Measurements from ENCODE around the gene NPAS3.
A peak's percentile ranks its signal among the peaks of the same experiment; 100 is the strongest.

NPAS3 gene

DNA sequence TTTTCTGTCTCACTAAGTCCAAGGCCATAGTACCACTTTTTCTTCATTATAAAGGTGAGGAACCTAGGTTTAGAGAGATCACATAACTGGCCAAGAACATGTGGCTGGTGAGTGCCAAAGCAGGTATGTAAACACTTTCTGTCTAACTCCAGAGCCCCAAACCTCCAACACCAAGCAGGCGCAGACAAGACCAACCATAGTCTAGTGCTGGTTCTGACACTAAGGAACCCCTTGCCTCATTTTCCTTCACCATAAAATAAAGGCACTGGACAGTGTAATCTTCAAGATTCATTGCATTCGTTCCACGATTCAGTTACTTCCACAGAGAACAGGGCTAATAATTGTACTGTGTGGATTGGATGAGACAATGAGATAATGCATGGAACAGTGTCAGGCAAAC is 71.0 kb downstream of the NPAS3 start:
- no peak for DNase-seq

DNA sequence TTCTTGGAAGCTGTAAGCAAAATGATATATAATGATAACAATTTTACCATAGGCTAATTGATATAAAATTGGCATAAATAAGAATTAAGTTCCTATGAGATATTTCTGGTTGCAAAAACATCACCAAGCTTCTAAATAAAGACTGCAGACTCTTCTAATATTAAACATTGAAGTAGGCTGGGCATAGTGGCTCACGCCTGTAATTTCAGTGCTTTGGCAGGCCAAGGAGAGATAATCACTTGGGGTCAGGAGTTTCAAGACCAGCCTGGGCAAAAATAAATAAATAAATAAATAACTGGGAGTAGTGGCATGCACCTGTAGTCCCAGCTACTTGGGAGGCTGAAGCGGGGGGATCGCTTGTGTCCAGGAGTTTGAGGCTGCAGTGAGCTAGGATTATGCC is 71.8 kb downstream of the NPAS3 start:
- no peak for DNase-seq

DNA sequence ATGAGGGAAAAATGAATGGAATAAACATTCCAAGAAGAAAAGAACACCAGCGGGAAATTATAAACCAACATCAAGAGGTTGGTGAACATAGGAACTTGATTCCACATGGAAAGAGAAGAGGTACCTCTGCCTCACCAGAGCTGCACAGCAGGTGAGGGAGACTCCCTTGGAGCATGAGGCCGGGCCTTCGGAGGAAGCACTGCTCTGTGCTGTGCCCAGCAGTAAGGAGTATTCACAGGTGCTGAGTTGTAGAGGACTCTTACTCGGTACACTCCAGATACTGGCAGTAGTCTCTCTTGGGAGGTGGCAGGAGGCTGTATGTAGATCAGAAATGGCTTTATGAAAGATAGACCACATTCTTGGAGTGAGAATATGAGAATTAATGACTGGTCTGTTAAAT is 76.0 kb downstream of the NPAS3 start:
- DNase-seq: no peak

DNA sequence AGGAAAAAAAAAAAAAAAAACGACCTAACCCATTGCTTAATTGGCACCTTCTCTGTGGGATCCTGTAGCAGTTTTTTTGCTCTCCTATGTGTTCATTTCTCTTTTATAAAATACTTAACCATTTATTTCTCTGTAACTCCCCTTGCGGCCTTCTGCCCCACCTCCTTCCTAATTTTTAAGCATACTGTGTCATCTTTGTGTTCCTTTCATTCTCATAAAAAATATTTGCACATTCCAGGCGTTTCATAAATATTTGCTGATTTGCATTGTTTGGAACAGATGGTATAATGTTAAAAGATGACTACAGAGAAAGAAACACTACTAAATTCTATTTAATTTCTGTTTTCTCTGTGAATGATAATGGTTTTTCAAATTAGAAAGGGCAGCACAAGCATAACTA is 77.9 kb downstream of the NPAS3 start:
- DNase-seq: no peak

DNA sequence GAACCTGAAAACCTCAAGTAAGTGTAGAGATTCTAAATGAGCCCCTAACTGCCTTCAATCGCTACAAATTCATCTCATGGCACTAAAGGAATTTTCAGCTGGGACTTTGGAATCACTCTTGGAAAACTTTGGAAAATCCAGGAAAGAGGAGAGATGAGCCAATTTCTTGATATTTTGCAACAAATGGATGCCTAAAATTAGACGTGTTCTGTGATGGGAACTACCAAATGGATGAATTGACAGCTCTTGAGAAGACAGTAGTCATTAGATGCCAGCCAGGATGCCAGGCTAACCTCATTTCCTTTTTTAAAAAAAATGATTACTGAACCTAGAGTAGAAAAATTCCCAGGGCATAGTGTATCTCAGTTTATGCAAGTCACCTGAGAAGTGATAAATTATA is 78.3 kb downstream of the NPAS3 start:
- DNase-seq: no peak

DNA sequence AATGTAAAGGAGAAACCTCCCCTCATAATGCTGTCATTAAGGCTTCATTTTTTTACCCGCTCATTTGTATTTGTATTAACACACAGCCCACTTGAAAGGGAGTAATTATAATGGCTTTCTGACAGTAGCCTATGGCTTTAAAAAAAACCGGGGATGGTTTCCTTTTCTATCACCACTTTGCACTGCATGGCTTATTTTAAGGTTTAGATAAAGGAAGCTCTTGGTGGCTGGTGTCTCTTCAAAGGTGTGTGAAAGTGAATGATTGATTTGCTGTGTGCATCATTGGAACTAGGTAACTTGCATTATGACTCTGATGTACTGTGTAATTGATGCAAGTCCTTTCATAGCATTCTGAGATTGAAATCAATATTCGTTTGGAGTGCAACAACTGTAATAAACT is 80.7 kb downstream of the NPAS3 start:
- DNase-seq: no peak

DNA sequence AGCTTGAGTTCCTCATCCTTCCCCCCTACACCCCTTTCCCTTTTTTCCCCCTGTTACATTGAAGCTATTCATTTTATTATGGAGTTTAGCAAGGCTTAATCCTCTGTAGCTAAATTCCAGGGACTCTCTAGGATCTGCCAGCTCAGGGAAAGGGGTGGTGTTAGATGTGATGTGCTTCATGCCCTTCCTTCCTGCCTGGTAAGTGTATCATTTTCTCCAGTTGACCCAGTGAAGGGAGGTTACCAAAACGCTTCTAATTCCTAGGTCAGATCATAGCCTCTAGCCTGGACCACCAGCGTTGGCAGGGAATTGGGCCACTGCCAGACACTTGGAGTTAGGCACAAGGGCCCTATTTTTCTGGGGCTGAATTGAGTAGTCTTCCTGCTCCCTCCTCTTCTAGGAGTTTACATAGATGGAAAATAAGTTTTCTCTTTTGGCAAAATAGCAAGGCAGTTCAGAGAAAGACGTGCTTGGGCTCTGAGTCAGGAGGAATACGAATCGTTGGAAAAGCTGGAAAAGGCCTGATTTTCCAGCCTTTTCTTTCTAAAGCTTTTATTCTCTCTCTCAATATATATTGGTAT is 88.3 kb downstream of the NPAS3 start:
- peak in 36 of 56 donors; percentile 1 to 56 (median 12) for DNase-seq

DNA sequence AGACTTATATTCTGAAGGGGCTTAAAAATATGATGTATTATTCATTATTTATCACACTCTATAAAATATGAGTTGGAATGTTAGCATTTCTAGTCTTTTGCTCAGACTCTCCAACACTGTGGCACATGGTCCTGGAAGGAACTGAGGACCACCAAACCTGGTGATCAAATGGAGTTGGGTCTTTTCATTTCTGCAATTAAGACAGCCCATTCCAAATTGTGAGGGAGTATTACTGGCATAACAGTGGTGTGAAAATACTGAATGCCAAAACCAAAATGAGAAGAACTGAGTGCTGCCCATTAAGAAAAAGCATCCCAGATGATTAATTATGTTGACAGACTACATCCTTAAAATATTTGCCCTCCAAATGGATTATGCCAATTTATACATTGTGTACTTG is 90.8 kb downstream of the NPAS3 start:
- DNase-seq: no peak

DNA sequence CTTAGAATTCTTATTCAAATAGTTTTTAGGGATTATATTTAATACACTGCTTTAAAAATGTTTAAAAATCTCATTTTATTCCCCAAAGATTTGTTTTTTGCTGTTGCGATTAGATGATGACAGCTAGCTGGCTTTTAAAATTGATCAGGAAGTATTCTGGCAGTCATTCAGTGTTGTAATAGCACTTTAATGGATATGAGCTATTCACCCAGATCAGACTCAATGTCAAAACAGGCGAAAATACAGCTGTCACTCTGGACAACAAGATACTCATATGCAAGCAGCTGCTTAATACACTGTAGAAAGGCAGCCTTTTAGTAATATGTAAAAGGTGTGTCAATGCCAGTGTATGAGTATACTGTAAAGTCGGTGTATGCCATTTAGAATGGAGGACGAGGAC is 91.7 kb downstream of the NPAS3 start:
- no peak for DNase-seq

DNA sequence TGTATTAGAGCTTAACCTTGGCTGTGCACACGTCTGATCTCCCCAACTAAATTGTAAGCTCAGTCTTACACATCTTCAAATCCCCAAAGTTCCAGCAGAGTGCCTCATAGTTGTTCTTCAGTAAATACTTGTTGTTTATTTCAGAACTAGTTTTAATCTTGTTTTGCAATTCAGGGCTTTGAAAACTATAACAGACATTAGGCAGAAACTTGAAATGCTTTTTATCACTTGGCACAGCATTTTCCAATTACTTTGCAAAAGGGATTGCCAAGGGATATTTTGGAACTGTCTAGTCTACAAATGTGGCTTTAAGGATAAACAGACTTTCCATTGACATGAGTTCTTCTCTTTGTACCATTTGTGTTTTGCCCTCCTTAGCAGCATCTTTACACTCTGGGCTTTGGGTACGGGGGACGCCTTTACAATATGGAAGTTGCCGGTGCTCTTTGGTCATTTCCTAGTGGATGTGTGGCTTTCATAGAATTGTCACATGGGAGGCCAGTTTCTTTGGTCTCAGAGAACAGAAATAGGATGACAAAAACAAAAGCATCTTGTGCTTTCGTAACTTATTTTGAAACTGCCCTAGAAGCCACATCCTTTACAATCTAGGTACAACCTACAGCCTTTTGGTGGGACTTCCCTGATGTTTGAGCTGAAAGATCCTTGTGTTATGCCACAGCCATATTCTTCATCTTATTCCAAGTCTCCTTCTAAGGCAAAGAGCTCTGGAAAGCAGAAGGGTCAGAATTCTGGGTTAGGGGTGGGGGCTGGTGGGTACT is 96.9 kb downstream of the NPAS3 start:
- no peak for DNase-seq

DNA sequence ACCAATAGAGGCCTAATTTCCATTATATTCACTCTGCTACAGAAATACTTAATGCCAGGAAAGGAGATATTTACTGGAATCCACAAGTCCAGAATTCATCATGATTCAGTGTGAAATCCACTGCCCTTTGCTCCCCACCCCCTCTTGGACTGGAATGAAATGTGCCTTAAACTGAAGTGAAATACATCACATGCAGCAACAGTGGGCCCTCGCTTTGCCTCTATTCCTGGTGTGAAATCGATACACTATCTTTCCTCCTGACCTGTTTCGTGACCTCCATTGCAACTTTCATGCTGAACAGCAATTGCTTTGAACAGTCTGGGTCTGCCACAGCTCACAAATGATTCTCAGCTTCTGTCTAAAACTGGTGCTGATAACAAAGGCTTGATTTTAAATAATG is 100.6 kb downstream of the NPAS3 start:
- DNase-seq: no peak

DNA sequence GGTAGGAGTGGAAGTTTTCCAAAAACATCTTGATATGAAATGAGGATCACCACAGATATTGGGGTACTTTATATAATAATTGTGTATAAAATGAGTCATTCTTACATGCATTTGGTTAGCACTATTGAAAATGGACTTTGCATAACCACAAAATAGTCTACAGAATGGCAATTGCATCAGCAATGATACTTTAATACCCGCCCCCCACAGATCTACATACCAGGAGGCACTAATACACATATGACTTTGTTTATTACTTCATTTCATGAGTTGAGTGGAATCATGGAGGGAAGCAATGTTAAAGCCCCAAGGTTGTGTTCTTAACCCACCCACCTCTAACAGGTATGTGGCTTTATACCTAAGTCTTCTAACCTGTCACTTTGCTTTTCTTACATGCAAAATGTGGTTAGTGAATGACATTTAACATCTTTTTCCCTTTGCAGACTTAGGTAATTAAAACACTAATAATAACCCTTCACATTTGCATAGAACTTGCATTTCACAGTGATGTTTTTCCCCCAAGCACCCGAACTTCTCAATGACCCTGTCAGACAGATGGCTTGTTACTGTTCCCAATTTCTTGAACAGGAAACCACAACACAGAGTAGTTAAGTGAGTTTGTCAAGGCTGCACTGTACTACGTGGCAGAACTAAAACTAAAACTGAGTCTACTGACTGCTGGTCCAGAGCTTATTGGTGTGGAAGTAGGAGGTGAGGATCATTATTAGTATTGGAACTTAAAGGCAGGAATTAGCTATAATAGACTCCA is 101.9 kb downstream of the NPAS3 start:
- no peak for DNase-seq

DNA sequence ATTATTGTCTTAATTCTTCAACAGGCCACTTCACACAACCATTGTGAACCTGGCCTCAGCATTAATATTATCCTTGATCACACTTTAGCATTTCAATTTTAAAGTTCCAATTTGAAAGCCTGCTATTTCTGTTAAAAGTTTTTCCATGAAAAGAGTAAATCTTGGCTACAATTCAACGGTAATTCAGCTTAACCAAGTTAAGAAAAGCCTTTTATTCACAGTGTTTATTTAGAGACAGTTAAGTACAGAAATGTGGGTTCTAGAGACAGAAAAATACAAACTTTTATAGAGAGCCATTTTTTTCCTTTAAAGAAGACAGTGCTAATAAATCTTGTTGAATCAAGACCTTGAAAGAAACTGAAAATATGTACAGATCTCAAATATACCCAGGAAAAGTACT is 103.9 kb downstream of the NPAS3 start:
- no peak for DNase-seq

DNA sequence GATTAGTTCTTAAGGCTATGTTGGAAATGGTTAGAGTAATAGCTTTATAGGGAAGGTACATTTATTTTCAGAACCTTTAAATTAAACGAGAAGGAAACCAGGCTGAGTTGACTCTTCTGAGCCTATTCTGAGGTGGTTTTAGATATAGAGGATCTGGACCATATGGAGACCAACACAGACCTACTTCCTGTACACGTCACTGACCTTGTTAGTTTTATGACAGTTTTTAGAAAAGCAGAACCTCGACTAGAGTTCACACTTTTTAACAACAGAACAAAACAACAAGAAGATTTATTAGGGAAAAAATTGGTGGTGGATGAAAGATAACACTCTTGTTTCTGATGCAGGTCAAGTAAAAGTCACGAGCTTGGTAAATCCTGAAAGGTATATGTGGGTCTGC is 107.1 kb downstream of the NPAS3 start:
- DNase-seq: no peak

DNA sequence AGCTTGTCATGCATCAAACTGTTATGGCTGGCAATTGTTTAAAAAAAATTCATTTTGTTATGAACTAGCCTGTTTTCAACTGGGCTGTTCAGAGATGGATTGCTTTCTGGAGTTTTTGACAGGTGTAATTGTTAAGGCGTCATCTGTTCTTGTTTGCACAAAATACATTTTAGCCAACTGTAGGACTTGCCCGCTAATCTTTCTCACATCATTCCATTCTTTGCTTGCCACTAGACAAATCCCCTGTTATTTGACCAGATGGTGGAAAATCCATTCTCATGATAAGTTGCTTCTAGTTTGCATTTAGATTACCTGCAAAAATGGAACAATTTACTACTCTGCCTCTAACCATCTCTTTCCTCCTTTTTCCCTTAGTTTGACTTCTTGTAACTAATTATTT is 114.3 kb downstream of the NPAS3 start:
- no peak for DNase-seq

DNA sequence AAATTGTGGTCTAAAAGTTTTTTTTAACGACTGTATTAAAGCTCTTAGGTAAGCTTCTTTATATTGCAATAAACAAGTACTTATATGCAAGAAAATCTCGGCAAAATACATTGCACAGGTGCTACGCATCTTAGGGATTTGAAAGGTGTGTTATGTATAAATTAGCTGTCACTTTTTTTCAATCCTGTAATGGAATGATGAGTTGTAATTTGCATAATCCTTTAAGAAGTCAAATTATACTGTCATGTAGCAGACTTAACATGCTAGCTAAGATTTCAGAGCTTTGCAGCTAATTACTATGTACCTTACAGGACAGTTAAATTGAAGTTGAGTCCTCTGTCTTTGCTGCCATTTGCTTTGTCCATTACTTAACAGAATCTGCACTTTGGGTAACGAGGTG is 117.5 kb downstream of the NPAS3 start:
- DNase-seq: no peak

DNA sequence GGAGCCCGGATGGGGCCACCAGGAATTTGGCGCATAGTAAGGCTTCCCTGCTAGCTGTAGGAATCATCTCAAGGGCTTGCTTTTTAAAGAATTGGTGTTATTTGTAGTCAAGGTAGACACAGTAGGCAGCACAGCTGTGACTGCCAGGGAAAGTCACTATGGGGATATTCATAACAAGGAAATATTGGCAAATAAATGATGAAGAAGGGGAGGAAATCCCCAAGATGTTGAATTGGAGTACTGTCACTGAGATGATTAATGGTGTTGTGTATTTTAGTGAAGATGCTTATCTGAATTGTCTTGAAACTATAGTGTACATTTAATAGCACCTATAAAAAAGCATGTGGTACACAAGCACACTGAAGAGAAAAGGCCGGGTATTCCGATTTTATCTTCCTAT is 118.9 kb downstream of the NPAS3 start:
- no peak for DNase-seq

DNA sequence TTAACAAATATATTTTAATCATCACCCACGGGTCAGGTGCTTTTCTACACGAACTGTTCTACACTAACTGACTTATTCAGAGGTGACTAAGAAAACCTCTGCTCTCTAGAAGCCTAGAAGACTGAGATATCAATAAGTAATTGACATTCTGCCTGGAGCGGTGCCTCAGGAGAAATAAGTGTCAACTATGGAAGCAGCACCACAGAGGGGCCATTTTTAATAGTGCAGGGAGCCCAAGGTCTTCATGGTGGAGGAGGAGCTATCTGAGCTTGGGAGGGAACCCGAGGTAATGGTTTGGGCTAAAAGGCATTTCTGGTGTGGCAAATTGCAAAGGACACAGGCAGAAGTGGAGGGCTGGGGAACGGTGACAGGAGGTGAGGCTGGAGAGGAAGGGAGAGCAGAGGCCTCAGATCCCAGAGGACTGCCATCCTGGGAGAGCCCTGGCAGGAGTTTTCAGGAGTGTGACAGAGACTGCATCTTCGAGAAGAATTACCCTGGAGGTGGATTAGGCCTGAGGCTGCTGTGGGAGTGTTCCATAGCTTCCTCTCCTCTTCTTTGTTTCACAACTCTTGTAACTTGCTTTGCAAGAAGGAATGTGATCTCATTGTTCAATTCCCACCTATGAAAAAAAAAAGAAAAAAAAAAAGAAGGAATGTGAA is 123.1 kb downstream of the NPAS3 start:
- DNase-seq: peak in 2 of 56 donors; percentile 6 to 13

DNA sequence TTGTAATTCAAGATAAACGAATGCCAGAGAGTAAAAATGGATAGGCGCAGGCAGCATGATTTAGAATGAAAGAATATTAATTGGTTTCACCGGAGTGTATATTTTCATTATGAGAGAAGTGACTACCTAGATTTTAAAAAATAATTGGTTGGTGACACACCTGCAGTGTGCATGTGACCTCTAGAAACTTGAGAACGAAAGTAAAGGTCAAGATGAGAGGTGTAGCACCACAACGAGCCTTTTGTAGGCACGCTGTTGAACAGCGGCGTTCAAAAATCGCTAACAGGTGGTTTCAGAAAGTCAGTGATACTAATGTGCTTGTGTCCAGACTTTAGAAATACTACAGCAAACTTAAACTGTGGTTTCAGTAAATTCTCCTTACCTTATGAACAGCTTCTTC is 123.8 kb downstream of the NPAS3 start:
- DNase-seq: no peak

DNA sequence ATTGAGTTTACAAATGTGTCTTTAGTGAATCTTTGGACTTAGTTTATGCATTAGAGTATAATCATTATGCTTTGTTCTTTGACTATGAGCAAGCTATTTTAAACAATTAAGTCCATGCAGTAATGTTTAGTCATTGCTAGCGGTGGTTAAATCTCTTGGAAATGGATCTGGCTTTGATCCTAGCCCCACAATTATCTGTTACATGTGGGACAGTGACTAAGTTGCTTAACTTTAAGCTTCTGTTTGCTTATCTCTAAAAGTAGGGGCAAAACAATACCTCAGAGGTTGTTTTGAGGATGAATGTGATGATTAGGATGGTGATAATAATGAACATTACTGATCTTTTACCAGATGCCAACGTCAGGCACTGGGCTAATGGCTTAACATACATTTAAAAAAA is 124.2 kb downstream of the NPAS3 start:
- DNase-seq: no peak

DNA sequence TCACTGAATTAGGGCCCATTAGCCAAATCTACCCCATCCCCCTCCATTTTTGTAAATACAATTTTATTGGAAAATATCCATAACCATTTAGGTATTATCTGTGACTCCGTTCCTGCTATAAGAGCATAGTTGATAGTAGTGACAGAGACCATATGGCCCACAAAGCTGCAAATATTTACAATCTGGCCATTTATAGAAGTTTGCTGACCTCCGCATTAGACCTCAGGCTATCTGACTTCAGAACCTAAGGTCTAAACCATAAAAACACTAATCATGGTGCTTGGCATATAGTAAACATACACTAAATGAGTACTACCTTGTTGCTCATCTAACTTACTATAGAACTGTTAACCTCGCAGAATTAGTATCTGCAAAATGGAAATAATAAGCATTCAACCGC is 124.8 kb downstream of the NPAS3 start:
- no peak for DNase-seq

DNA sequence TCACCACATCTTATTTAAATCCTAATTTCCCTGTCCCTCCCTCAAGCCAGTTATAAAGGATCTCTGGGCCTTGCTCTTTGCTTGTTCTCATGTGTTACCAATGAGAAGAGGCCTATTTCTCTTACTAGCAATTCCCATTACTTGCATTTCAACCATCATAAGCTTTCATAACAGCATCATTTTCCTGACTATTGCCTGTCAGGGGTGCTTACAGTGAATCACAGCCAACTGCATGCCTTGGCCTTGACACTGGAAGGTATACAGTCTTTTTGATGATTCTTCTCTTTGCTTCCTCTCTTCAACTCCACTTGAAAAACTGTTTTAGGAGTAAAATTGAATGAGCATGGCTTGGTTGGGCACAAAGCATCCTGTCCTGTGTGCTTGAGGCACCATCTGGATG is 127.0 kb downstream of the NPAS3 start:
- no peak for DNase-seq
